Activated CD4-positive, alpha-beta T cell treated with anti-CD3 and anti-CD28 coated beads, Interleukin-2, amount 10 ng/mL, durations not matched to agents 7 days and 5 days (primary cell): Measurements from ENCODE around the gene FRMD8. TPM values are rescaled to one million over a fixed set of nuclear protein-coding genes. Genes with fewer than 3 reads are reported as not detected.

Experiments
- CTCF ChIA-PET: fragments of 350-600 bp; sonication (Branson Sonifier 250); formaldehyde crosslinking; loops from one replicate; lab custom pipeline; 2021; ENCODE audit warnings: antibody characterized with exemption; lab: Charles Lee
- POLR2A ChIA-PET: fragments of 350-600 bp; sonication (Branson Sonifier 250); formaldehyde crosslinking; loops from one replicate; lab custom pipeline; 2021; ENCODE audit warnings: antibody characterized with exemption; lab: Charles Lee
- DNase-seq: peaks from one replicate; pipeline ENCODE4 v3.0.0-alpha.2; 2020
- H3K27ac Mint-ChIP-seq: one replicate; pipeline ENCODE4 v1.8.0; 2021; ENCODE audit warnings: mild to moderate bottlenecking, moderate library complexity, mixed read lengths
- H3K27me3 Mint-ChIP-seq: one replicate; pipeline ENCODE4 v1.8.0; 2021; ENCODE audit warnings: mixed read lengths
- H3K36me3 Mint-ChIP-seq: one replicate; pipeline ENCODE4 v1.8.0; 2021; ENCODE audit warnings: low read depth, mixed read lengths
- H3K4me1 Mint-ChIP-seq: one replicate; pipeline ENCODE4 v1.8.0; 2021; ENCODE audit warnings: mixed read lengths
- H3K4me3 Mint-ChIP-seq: one replicate; pipeline ENCODE4 v1.8.0; 2021; ENCODE audit warnings: mild to moderate bottlenecking, moderate library complexity, mixed read lengths
- H3K9me3 Mint-ChIP-seq: one replicate; pipeline ENCODE4 v1.8.0; 2021; ENCODE audit warnings: mixed read lengths
- total RNA-seq, 2 experiments: library from RNA; stranded (reverse); gene quantifications; one replicate each; pipeline ENCODE4 v1.2.3, GENCODE V29; 2021

Gene FRMD8
- total RNA-seq, 2 experiments from 2014 or later = 49.5 to 52.1 TPM

DNA sequence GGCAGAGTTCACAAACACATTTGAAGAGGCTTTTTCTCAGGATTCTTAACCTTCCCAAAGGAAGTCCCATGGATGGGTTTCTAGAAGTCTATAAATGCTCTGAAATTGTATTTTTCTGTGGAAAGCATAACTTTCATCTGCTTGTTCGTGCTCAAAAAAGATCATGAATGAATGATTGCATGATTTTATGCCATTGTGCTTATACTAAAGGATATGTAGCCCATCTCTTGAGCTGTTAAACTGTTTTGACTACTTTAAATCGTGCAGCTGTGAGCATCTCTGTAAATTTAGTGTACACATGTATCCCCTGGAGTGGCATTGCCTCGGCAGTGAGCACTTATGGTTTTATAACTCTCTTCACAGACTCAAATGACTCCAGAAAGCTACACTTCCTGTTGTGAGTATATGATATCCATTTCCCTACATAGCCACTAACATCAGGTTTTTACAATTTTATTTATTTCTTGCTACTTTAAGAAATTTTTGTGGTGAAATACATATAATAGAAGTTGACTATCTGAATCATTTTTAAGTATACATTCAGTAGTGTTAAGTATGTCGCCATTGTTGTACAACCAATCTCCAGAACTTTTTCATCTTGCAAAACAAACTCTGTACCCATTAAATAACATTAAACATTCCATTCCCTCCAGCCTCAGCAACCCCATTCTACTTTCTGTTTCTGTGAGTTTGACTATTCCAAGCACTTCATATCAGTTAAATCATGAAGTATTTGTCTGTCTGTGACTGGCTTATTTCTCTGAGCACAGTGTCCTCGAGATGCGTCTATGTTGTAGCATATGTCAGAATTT, 44.2 kb downstream of the FRMD8 start:
- H3K4me3 Mint-ChIP-seq = peak overlapping the region; percentile 91
- peaks cover 73% of the 10 kb centered on the region for H3K36me3 Mint-ChIP-seq

DNA sequence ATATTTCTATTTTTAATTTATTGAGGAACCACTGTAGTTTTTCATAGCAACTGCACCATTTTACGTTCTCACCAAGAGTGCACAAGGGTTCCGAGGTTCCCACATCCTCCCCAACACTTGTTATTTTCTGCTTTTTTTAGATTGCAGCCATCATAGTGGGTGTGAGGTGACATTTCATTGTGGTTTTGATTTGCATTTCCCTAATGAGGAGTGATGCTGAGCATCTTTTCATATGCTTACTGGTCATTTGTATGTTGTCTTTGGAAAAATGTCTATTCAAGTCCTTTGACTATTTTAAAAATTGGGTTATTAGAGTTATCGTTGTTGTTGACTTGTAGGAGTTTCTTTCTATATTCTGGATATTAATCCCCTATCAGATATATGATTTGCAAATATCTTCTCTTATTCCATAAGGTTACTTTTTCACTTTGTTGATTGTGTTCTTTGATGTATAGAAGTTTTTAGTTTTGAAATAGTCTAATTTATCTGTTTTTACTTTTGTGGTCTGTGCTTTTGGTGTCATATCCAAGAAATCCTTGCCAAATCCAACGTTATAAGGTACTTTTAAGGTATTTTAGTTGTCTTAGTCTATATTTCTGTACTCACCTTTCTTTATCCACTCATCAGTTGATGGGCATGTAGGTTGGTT, 45.1 kb downstream of the FRMD8 start:
- Mint-ChIP-seq H3K4me1 (peaks cover 92% of the 10 kb centered on the region), H3K27ac (peak overlapping the region; percentile 80), H3K36me3 (peaks cover 70% of the 10 kb centered on the region), H3K27me3 (no peaks in the 10 kb centered on the region), H3K4me3 (peak overlapping the region; percentile 34), H3K9me3 (no peaks in the 10 kb centered on the region)
- CTCF ChIA-PET = no interaction called here
- POLR2A ChIA-PET = no interaction called here
- no peak for DNase-seq

More for the DNA sequence above, 44.2 kb downstream of the FRMD8 start:
- ChIA-PET POLR2A (interaction anchor here (0.7 to 1.7 kb wide), 6 partner anchors 11 to 72 kb away, joined by 3 to 6 read pairs (median 4); partner anchors contain the start of gene MALAT1), CTCF (interaction anchor here (0.8 to 1.2 kb wide), 3 partner anchors 14 to 66 kb away, joined by 3 to 4 read pairs (median 3); no protein-coding TSS in a partner anchor)
- H3K9me3 Mint-ChIP-seq = no peaks in the 10 kb centered on the region
- H3K27me3 Mint-ChIP-seq = no peaks in the 10 kb centered on the region
- H3K4me1 Mint-ChIP-seq = peaks cover 89% of the 10 kb centered on the region
- peak overlapping the region; percentile 97 for H3K27ac Mint-ChIP-seq
- no peak for DNase-seq

DNA sequence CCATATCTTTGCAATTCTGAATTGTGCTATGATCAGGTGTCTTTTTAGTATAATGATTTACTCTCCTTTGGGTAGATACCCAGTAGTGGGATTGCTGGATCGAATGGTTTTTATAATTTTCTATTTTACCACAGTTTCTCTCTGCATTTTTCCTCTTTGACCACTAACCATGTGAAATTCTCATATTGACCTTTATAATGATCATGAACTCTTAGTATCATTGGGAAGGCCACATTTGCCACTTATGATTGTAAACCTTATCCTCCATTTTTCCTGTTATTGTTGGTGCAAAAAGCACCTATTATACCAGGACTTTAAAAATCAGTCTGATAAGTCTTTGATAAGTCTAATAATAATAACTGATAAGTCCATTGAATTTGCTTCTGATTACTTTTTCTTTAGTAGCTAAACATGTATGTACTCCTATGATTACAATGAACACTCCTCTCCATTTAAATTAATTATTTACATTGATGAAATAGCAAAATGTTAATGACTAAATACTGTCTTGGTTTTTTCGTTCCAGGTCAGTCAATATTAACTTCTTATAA, 45.7 kb downstream of the FRMD8 start:
- POLR2A ChIA-PET = interaction anchor here (0.6 to 0.7 kb wide), 2 partner anchors 85 to 1160 kb away, joined by 3 to 5 read pairs; no protein-coding TSS in a partner anchor
- CTCF ChIA-PET = interaction anchor here (0.9 to 1.0 kb wide), 2 partner anchors 15 to 46 kb away, joined by 3 read pairs; partner anchors contain the start of gene FRMD8
- Mint-ChIP-seq H3K4me3 (peak overlapping the region; percentile 34), H3K27ac (peak overlapping the region; percentile 80), H3K36me3 (peaks cover 64% of the 10 kb centered on the region), H3K9me3 (no peaks in the 10 kb centered on the region), H3K4me1 (peaks cover 87% of the 10 kb centered on the region), H3K27me3 (no peaks in the 10 kb centered on the region)
- no peak for DNase-seq

DNA sequence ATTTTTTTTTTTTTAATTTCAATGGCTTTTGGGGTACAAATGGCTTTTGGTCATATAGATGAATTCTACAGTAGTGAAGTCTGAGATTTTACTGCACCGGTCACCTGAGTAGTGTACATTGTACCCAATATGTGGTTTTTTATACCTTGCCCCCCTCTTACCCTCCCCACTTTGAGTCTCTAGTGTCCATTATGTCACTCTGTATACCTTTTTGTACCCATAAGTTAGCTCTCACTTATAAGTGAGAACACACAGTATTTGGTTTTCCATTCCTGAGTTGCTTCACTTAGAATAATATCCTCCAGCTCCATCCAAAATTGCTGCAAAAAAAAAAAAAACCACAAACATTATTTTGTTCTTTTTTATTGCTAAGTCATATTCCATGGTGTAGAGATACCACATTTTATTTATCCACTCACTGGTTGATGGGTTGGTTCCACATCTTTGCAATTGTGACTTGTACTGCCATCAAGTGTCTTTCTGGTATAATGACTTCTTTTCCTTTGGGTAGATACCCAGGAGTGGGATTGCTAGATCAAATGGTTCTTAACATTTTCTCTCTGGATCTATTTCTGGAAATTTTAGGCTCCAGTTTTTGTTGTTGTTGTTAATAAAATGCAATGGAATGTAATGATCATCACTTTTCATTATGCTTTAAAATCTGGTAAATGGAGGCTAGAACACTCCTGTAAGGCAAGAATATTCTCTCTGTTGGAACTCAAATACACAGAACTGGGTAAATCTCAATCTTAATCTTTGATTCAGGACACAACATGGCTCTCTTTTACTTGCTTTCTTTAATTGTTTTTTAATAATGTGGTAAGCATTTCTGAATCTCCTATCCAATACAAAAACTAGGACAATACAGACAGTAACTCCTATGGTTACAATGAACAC, 46.5 kb downstream of the FRMD8 start:
- Mint-ChIP-seq H3K27ac (peak overlapping the region; percentile 61), H3K9me3 (no peaks in the 10 kb centered on the region), H3K27me3 (no peaks in the 10 kb centered on the region), H3K36me3 (peaks cover 62% of the 10 kb centered on the region), H3K4me3 (no peak overlapping the region), H3K4me1 (peaks cover 83% of the 10 kb centered on the region)
- POLR2A ChIA-PET = interaction anchor here (0.6 to 0.7 kb wide), 2 partner anchors 85 to 1161 kb away, joined by 3 to 5 read pairs; no protein-coding TSS in a partner anchor
- CTCF ChIA-PET = interaction anchor here (0.6 to 1.0 kb wide), 3 partner anchors 15 to 97 kb away, joined by 3 read pairs; partner anchors contain the start of gene FRMD8
- no peak for DNase-seq

DNA sequence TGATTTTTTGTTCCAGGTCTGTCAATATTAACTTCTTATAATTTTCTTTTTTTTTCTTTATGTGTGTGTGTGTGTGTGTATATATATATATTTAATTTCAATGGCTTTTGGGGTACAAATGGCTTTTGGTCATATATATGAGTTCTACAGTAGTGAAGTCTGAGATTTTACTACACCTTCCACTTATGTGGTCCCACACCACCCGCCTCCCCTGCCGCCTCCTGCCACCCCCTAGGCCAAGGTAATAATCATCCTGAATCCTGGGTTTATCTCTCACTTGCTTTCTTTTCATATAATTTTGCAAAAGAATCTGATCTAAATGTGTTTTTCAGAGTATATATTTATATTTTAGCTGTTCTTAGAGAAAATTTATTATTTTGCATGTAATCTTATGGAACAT, 47.2 kb downstream of the FRMD8 start:
- Mint-ChIP-seq H3K9me3 (no peaks in the 10 kb centered on the region), H3K27me3 (no peaks in the 10 kb centered on the region), H3K36me3 (peaks cover 62% of the 10 kb centered on the region), H3K27ac (peak overlapping the region; percentile 61), H3K4me1 (peaks cover 81% of the 10 kb centered on the region), H3K4me3 (no peak overlapping the region)
- POLR2A ChIA-PET = interaction anchor here (0.7 kb wide), 1 partner anchor 69 kb away, joined by 3 read pairs; no protein-coding TSS in a partner anchor
- DNase-seq = no peak
- CTCF ChIA-PET = no interaction called here

DNA sequence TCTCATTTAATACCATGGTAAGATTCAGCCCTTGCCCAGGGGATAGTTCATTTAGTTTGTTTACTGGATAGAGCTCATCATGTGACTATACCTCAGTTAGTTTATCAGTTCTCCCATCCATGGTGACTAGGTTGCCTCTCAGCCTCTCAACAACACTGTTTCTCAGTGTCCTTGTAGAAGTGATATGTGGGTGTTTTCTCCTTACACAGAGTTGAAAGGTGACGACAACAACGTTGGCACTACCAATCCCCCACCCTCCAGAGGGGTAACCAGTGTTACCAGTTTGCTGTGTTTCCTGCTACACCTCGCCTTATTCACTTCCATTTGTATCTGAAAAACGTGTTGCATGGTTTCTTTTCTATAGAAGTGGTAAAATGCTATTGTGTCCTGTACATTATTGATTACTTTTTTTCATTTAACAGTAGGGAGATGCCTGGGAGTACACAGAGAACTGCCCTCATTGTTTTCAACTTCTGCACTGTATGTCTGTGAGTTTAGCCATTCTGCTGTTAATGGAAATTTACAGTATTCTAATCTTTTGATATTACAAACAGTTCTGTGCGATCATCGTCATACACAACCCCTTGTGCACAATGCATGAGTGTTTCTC, 47.7 kb downstream of the FRMD8 start:
- peaks cover 65% of the 10 kb centered on the region for H3K36me3 Mint-ChIP-seq
- H3K27ac Mint-ChIP-seq = peak overlapping the region; percentile 39
- peaks cover 82% of the 10 kb centered on the region for H3K4me1 Mint-ChIP-seq
- CTCF ChIA-PET = no interaction called here
- H3K4me3 Mint-ChIP-seq = no peak overlapping the region
- no peak for DNase-seq
- no peaks in the 10 kb centered on the region for H3K27me3 Mint-ChIP-seq
- H3K9me3 Mint-ChIP-seq = no peaks in the 10 kb centered on the region
- POLR2A ChIA-PET = interaction anchor here (0.7 kb wide), 1 partner anchor 68 kb away, joined by 3 read pairs; no protein-coding TSS in a partner anchor

DNA sequence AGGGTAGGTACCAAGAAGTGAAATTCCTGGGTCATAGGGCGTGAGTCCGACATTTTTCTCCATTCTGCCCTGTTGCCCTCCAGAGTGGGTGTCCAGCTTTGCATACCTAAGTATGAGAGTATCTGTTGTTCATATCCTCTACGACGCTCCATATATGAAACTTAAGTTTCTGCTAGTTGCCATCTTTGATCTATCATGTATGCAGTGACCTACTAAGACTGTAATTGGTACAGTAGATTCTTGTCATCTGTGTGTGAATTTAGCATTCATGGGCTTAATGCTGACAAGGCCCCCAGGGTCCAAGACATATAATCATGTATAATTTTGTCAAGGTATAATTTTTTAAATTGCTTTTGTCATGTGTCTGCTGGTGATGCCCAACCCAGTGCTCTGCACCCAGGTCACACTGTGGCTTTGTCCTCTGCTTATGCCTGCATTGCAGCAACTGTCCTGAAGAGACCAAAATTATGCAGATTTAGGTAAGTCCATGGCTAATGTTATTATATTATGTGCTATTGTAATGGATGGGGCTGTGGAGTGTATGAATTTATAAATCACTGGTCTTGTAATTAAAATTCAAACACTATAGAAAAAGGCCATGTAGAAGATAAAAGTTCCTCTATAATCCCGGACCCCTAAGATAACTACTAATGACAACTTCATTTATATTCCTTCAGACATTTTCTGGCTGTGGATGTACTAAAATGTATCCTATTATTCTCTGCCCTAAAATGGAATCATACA, 48.4 kb downstream of the FRMD8 start:
- no peaks in the 10 kb centered on the region for H3K27me3 Mint-ChIP-seq
- H3K27ac Mint-ChIP-seq = peak overlapping the region; percentile 39
- peaks cover 81% of the 10 kb centered on the region for H3K4me1 Mint-ChIP-seq
- DNase-seq = no peak
- no peak overlapping the region for H3K4me3 Mint-ChIP-seq
- ChIA-PET CTCF (interaction anchor here (1.3 kb wide), 1 partner anchor 12 kb away, joined by 4 read pairs; no protein-coding TSS in a partner anchor), POLR2A (no interaction called here)
- H3K9me3 Mint-ChIP-seq = no peaks in the 10 kb centered on the region
- H3K36me3 Mint-ChIP-seq = peaks cover 66% of the 10 kb centered on the region

DNA sequence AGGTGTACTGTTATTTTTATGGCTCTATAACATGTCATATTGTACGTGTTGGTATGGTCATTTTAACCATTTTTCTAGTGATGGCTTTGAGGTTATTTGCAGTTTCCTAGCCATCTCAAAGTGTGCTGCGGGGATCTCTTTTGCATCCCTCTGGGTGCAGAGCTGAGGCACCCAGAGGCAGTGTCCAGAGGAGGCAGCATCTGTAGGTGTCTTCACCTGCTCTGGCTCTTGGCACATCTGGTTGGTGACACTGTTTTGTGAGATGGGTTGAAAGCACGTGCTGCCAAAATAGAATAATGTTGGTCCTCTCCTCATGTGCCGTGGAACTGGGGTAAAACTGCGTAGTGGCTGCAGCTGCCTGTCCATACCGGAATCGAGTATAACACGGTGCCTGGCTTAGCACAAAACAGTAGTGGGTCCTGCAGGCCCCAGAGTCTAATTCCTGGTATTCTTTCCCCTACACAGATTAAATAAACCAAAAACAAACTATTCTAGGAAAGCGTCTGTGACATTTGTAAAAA, 49.0 kb downstream of the FRMD8 start:
- Mint-ChIP-seq H3K36me3 (peaks cover 63% of the 10 kb centered on the region), H3K9me3 (no peaks in the 10 kb centered on the region), H3K27ac (peak overlapping the region; percentile 31), H3K27me3 (no peaks in the 10 kb centered on the region), H3K4me1 (peaks cover 80% of the 10 kb centered on the region), H3K4me3 (no peak overlapping the region)
- POLR2A ChIA-PET = no interaction called here
- CTCF ChIA-PET = interaction anchor here (1.3 kb wide), 1 partner anchor 12 kb away, joined by 4 read pairs; no protein-coding TSS in a partner anchor
- DNase-seq = no peak

DNA sequence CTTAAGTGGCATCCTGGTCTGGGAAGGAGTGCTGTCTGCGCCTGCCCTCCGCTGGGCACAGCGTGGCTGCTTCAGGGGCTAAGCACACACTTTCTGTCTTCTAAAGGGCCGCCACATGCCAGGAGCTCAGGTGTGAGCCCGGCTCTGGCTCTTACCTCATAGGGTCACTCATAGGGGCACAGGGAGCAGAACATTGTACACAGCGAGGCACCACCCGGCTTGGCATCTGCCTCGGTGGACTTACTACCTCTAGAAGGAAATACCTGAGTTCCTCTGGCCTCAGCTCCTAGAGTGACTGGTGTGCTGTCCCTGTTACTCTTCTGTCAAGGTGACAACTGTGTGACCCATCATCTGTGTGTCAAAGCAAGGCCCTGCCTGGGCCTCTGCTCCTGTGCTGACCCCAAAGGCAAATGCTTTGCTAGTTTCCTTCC, 49.6 kb downstream of the FRMD8 start:
- Mint-ChIP-seq H3K36me3 (peaks cover 62% of the 10 kb centered on the region), H3K4me1 (peaks cover 78% of the 10 kb centered on the region), H3K27me3 (no peaks in the 10 kb centered on the region), H3K27ac (peak overlapping the region; percentile 31), H3K4me3 (no peak overlapping the region), H3K9me3 (no peaks in the 10 kb centered on the region)
- ChIA-PET POLR2A (no interaction called here), CTCF (interaction anchor here (1.3 to 1.4 kb wide), 2 partner anchors 11 to 20 kb away, joined by 4 to 5 read pairs; no protein-coding TSS in a partner anchor)
- DNase-seq = no peak

DNA sequence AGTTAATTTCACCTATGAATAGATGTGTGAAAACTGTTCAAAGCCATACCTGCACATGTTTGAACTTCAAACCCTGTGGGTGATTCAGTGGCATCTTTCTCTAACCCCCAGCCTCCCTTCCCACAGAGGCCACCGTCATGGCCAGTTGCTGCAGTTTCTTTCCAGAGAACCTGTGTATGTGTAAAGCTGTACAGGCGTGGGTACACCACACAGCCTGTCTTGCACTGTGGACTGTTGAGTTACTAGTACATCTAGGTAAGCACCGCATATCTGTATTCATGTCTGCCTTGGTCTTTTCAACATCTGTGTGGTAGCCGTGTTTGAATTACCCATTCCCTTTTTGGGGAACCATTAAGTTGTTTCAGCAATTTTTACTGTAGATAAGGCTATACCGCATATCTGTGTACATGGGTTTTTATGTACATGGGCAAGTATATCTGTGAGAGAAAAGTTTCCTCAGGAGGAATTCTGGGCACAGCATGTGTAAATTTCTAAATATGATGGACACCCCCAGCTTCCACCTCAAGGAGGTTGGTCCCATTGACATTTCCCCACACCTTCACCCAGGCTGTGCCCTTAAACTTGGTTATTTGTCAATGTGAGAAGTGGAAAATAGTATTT, 50.1 kb downstream of the FRMD8 start:
- Mint-ChIP-seq H3K4me3 (no peak overlapping the region), H3K27ac (no peak overlapping the region), H3K4me1 (peaks cover 78% of the 10 kb centered on the region), H3K27me3 (no peaks in the 10 kb centered on the region), H3K36me3 (peaks cover 63% of the 10 kb centered on the region), H3K9me3 (no peaks in the 10 kb centered on the region)
- DNase-seq = no peak
- POLR2A ChIA-PET = no interaction called here
- CTCF ChIA-PET = interaction anchor here (1.3 to 1.4 kb wide), 3 partner anchors 11 to 52 kb away, joined by 3 to 5 read pairs (median 4); no protein-coding TSS in a partner anchor
